Gastroesophageal sphincter (tissue), 4 donors: Measurements from ENCODE around the gene CEMIP2. TPM values are rescaled to one million over a fixed set of nuclear protein-coding genes. Genes with fewer than 3 reads are reported as not detected.

Source experiments
- ATAC-seq: fragments of 150-250 bp; one replicate; pipeline ENCODE4 v1.9.1; 2016; ENCODE audit warnings: mild to moderate bottlenecking, moderate library complexity
- H3K27ac ChIP-seq, 4 donors: fragments of 200-600 bp; sonication (generic) in 3 of 4; 1 replicate in 3 of 4; 2 replicates in 1 of 4; pipeline ENCODE4 v1.5.1; 2016 to 2019
- H3K27me3 ChIP-seq: fragments of 200-600 bp; sonication (generic); one replicate; pipeline ENCODE4 v1.5.1; 2019
- H3K36me3 ChIP-seq, 2 donors: fragments of 200-600 bp; sonication (generic); one replicate each; pipeline ENCODE4 v1.5.1; 2019; ENCODE audit warnings: control low read depth in 1 of 2
- H3K4me1 ChIP-seq, 3 donors: fragments of 200-600 bp; sonication (generic); 1 replicate in 2 of 3; 2 replicates in 1 of 3; pipeline ENCODE4 v1.5.1; 2016 to 2019; ENCODE audit warnings: control low read depth in 2 of 3
- H3K4me3 ChIP-seq, 2 donors: fragments of 200-600 bp; sonication (generic); one replicate each; pipeline ENCODE4 v1.5.1; 2019; ENCODE audit warnings: mild to moderate bottlenecking in 1 of 2, moderate library complexity in 1 of 2
- H3K9me3 ChIP-seq, 3 donors: fragments of 200-600 bp; sonication (generic); one replicate each; pipeline ENCODE4 v1.5.1; 2017 to 2019; ENCODE audit warnings: control low read depth in 2 of 3
- CTCF ChIP-seq, 4 experiments: fragments of 200-600 bp in 2 of 4; fragments of 450-650 bp in 2 of 4; sonication (generic) in 1 of 4; IDR thresholded peaks; one replicate each; pipeline ENCODE4 v1.5.1; 2017 to 2019; ENCODE audit warnings: antibody characterized with exemption in 4 of 4, mild to moderate bottlenecking in 2 of 4, moderate library complexity in 2 of 4
- EP300 ChIP-seq: sonication (generic); formaldehyde crosslinking; IDR thresholded peaks from one replicate; pipeline ENCODE4 v1.6.1; 2017; ENCODE audit warnings: antibody characterized with exemption, mild to moderate bottlenecking
- POLR2A ChIP-seq, 2 donors: fragments of 450-650 bp; IDR thresholded peaks; one replicate each; pipeline ENCODE4 v1.6.1; 2017; ENCODE audit warnings: antibody characterized with exemption in 2 of 2, mild to moderate bottlenecking in 2 of 2, moderate library complexity in 1 of 2
- POLR2AphosphoS5 ChIP-seq: sonication (generic); formaldehyde crosslinking; IDR thresholded peaks from one replicate; pipeline ENCODE4 v1.6.1; 2017; ENCODE audit warnings: antibody characterized with exemption
- WGBS, 2 donors: methylation state at CpG; one replicate each; pipeline ENCODE4 v1.1.5; 2018; ENCODE audit warnings: low coverage in 1 of 2; 5-methylcytosine and 5-hydroxymethylcytosine counted together
- total RNA-seq, 4 donors: library from RNA; depleted of rRNA; stranded (reverse); fragments of >200 nt; gene quantifications; one replicate each; pipeline ENCODE4 v1.1.0, GENCODE V29; 2016

The CEMIP2 gene
- total RNA-seq, 4 donors from 2014 or later = 8.1 to 84.5 (median 17.4) TPM

DNA sequence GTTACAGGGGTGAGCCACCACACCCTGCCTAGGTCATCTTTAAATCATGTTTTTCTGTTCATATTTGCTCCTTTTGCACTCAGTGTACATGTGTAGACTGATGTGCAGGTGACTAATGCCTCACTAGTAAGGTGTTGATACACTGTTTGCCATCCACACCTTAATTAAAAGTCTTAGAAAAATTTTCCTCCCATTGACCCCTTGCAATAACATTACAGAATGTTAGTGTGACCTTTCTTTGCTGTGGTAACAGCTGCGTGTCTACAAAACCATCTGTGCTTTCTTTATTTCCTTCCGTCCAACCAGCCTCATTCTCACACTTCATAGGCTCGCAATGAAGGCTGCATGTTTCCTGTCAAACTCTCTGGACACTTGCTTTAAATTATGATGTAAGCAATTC, 6.6 kb upstream of the CEMIP2 start:
- Histone ChIP-seq H3K4me1 (peaks cover 0 to 3% (median 0%) of the 10 kb centered on the region in 3 donors), H3K27me3 (no peaks in the 10 kb centered on the region), H3K27ac (no peak overlapping the region), H3K36me3 (no peaks in the 10 kb centered on the region), H3K9me3 (no peaks in the 10 kb centered on the region), H3K4me3 (no peak overlapping the region)
- ATAC-seq = no peak
- WGBS, 2 donors = 56 to 61% methylated on average over 3 of the region's 3 CpGs
- TF ChIP-seq POLR2A (IDR thresholded peaks at IDR 0.05) (no peak), CTCF (IDR thresholded peaks at IDR 0.05) (no peak), POLR2AphosphoS5 (no peak), EP300 (no peak)

GRCh38 chr9:71772726-71773125, 4.4 kb upstream of the CEMIP2 start:
- ATAC-seq = no peak
- TF ChIP-seq EP300 (no peak), POLR2AphosphoS5 (no peak), POLR2A (IDR thresholded peaks at IDR 0.05) (no peak), CTCF (IDR thresholded peaks at IDR 0.05) (no peak)
- no peaks in the 10 kb centered on the region for H3K9me3 ChIP-seq

DNA sequence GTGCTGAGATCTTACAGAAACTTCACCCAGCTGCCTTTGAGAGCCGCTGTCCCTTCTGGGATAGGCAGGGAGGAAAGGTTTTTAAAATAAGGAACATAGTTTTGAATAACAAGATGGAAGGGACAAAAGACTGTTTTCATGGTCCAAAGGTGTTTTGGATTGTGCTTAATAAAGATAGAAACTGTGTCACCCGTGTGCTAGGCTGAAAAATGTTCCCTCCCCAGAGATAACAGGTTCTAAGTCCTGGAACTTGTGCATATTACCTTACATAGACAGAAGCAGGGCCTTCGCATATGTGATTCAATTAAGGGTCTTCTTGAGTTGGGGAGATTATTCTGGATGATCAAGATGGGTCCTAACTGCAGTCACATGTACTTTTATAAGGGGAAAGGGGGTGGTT, 1.9 kb upstream of the CEMIP2 start:
- no peak for ATAC-seq
- Histone ChIP-seq H3K27me3 (no peaks in the 10 kb centered on the region), H3K4me3 (no peak overlapping the region), H3K9me3 (no peaks in the 10 kb centered on the region), H3K27ac (peak overlapping the region in 3 of 4 donors; percentile 93 to 99 (median 95)), H3K4me1 (peaks cover 0 to 40% (median 12%) of the 10 kb centered on the region in 3 donors), H3K36me3 (no peaks in the 10 kb centered on the region)
- WGBS, 2 donors = 73 to 74% methylated on average over 2 to 3 of the region's 3 CpGs
- no peak for TF ChIP-seq EP300
- no peak for TF ChIP-seq POLR2AphosphoS5
- TF ChIP-seq CTCF (IDR thresholded peaks at IDR 0.05) = no peak
- no peak for TF ChIP-seq POLR2A (IDR thresholded peaks at IDR 0.05)

More at GRCh38 chr9:71772726-71773125, 4.4 kb upstream of the CEMIP2 start:
- Histone ChIP-seq H3K4me1 (peaks cover 0 to 15% (median 0%) of the 10 kb centered on the region in 3 donors), H3K4me3 (no peak overlapping the region), H3K27ac (no peak overlapping the region), H3K27me3 (no peaks in the 10 kb centered on the region), H3K36me3 (no peaks in the 10 kb centered on the region)
- 89 to 92% methylated on average over 2 to 3 of the region's 4 CpGs for WGBS, 2 donors

DNA sequence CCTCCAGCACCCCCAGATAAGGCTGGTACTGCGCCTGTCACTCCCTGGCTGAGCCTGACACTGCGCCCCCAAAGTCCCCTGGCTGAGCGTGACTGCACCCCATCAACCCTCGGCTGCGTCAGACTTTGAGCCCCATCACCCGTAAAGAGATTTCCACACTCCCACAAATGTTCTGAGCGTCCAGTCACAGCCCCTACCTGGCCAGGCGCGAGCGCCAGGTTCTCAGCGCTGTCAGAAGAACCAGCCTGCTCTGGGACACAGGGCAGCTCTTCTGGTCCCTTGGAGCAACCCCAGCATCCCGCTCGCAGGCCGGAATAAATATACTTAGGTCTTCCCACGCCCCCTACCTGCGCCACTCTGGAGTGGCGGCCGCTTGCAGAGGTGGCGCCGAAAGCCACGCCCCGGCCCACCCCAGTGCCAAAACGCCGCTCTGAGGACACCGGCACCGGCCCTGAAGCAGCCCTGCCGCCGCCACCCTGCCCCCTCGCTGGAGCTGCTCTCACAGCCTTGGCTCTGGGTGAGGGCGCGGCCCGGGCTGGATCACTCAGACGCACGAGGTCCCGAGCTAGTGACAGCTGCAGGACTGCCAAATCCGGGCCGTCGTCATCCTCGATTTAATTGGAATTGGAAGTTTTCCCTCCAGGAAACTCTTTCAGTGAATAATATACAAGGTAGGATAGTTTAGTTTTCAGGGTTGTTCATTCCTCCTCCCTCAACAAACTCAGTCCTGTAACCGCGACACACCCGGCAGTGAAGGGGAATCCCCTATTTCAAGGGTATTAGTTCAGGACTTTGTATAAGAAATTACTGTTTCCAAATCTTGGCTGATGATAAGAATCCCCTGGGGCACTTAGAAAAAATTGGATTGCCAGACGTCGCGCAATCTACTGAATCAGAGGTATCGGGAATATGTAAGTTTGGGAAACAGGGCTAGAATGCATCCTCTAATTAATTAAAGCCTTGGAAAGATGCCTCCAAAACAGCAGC, 1.2 kb upstream of the CEMIP2 start:
- TF ChIP-seq CTCF (IDR thresholded peaks at IDR 0.05) = peak in 2 of 4 experiments; percentile 8 to 42
- no peak for TF ChIP-seq EP300
- TF ChIP-seq POLR2AphosphoS5 = no peak
- no peak for TF ChIP-seq POLR2A (IDR thresholded peaks at IDR 0.05)
- WGBS, 2 donors = 9 to 10% methylated on average over 8 to 11 of the region's 46 CpGs
- H3K27me3 ChIP-seq = no peaks in the 10 kb centered on the region
- no peaks in the 10 kb centered on the region for H3K36me3 ChIP-seq
- H3K4me1 ChIP-seq = peaks cover 0 to 47% (median 12%) of the 10 kb centered on the region in 3 donors
- peak; percentile 71 for ATAC-seq
- peak overlapping the region; percentile 67 to 95 for H3K4me3 ChIP-seq
- H3K9me3 ChIP-seq = no peaks in the 10 kb centered on the region
- H3K27ac ChIP-seq = peak overlapping the region; percentile 2 to 99 (median 94)
